Measurements from ENCODE around the gene AKNAD1. TPM values are rescaled to one million over a fixed set of nuclear protein-coding genes. Genes with fewer than 3 reads are reported as not detected.

Gene AKNAD1
- total RNA-seq: not detected

DNA sequence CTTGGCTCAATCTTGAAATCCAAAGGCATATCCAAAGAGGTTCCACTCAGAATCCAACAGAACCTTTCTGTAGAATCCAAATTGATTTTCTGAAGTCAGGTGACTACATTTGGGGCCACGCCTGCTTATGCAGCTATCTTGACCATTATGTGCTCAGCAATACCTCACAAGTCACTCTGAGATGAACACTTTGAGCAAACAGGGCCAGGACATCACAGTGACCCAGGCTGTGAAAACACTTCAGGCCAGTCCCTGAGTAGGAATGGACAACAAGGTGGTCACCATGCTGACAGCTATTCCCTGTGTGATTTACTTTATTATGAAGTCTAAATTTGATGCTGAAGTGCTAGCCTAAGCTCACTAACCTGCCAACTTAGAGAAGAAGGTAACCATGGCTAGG is at the start of gene AKNAD1:
Gene AKNAD1 (minus strand): TSS at position 101 of the 400 bp plus-strand sequence. CDS start 4,430 bp downstream, outside the sequence.

Other genes with a start within 250 kb of the AKNAD1 start
- 10 to 100 TPM; 18.5 to 20.2 TPM for gene HENMT1, start 196.0 kb downstream of the AKNAD1 start, total RNA-seq
- 10 to 100 TPM; 74.4 to 77.0 TPM for gene PRPF38B, start 164.8 kb downstream of the AKNAD1 start, total RNA-seq
- not detected for gene FNDC7, start 144.2 kb downstream of the AKNAD1 start, total RNA-seq
- gene STXBP3, start 110.4 kb downstream of the AKNAD1 start, total RNA-seq: 10 to 100 TPM; 45.8 to 49.0 TPM
- 10 to 100 TPM; 27.0 to 32.3 TPM for gene GPSM2, start 19.9 kb upstream of the AKNAD1 start, total RNA-seq
- 10 to 100 TPM; 15.3 to 16.9 TPM for gene CLCC1, start 106.4 kb upstream of the AKNAD1 start, total RNA-seq
- 1 to 10 TPM; 9.2 to 9.7 TPM for gene WDR47, start 185.0 kb upstream of the AKNAD1 start, total RNA-seq
- 10 to 100 TPM; 19.4 to 21.4 TPM for gene TAF13, start 218.9 kb upstream of the AKNAD1 start, total RNA-seq
- gene TMEM167B, start 233.7 kb upstream of the AKNAD1 start, total RNA-seq: 10 to 100 TPM; 27.2 to 28.4 TPM

Data from activated naive CD4-positive, alpha-beta T cell treated with anti-CD3 and anti-CD28 coated beads, Interleukin-2, amount 10 ng/mL, durations not matched to agents 5 hours and 36 hours (primary cell).